Measurements from ENCODE around the gene TGFBR3.
A peak's percentile ranks its signal among the peaks of the same experiment; 100 is the strongest.

TGFBR3 gene

GRCh38 chr1:91752324-91752723 is 133.6 kb downstream of the TGFBR3 start:
- TF ChIP-seq CTCF (conservative IDR thresholded peaks at IDR 0.05; ENCODE audit: control insufficient read depth, insufficient read depth, low read depth, low read length), result no peak
- H3K4me3 ChIP-seq (ENCODE audit: control insufficient read depth, low read depth, low read length), result no peak overlapping the region
- no peak for DNase-seq (ENCODE audit: low read depth)

DNA sequence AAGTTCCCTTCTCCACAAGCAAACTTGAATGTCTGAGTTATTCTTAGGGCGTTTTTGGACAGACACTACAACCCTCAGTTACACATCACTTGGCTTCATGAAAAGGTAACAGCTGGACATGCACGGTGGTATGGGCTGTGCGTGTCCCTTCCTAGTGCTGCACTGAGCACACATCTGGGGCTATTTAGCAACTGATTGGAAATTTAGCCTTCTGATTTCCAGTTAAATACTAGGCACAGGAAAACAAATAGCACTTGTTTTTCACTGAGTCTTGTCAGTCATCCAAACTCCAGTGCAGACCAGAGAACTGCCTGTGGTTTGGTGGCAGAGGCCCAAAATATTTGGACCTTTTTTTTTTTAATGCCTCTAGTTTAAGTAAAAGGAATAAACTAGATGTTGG is 134.7 kb downstream of the TGFBR3 start:
- no peak for TF ChIP-seq CTCF (conservative IDR thresholded peaks at IDR 0.05; ENCODE audit: control insufficient read depth, insufficient read depth, low read depth, low read length)
- H3K4me3 ChIP-seq (ENCODE audit: control insufficient read depth, low read depth, low read length), result no peak overlapping the region
- peak; percentile 91 for DNase-seq (ENCODE audit: low read depth)

- TF ChIP-seq CTCF (conservative IDR thresholded peaks at IDR 0.05; ENCODE audit: control insufficient read depth, insufficient read depth, low read depth, low read length), result no peak
- no peak overlapping the region for H3K4me3 ChIP-seq (ENCODE audit: control insufficient read depth, low read depth, low read length)
- DNase-seq (ENCODE audit: low read depth), result peak; percentile 89
These were observed 135.5 kb downstream of the TGFBR3 start for GRCh38 chr1:91750398-91750996.

- H3K4me3 ChIP-seq (ENCODE audit: control insufficient read depth, low read depth, low read length), result no peak overlapping the region
- DNase-seq (ENCODE audit: low read depth), result no peak
- no peak for TF ChIP-seq CTCF (conservative IDR thresholded peaks at IDR 0.05; ENCODE audit: control insufficient read depth, insufficient read depth, low read depth, low read length)
These were observed 136.1 kb downstream of the TGFBR3 start for GRCh38 chr1:91749788-91750231.

- no peak overlapping the region for H3K4me3 ChIP-seq (ENCODE audit: control insufficient read depth, low read depth, low read length)
- no peak for DNase-seq (ENCODE audit: low read depth)
- TF ChIP-seq CTCF (conservative IDR thresholded peaks at IDR 0.05; ENCODE audit: control insufficient read depth, insufficient read depth, low read depth, low read length), result no peak
These were observed 138.3 kb downstream of the TGFBR3 start for GRCh38 chr1:91747666-91748065.

DNA sequence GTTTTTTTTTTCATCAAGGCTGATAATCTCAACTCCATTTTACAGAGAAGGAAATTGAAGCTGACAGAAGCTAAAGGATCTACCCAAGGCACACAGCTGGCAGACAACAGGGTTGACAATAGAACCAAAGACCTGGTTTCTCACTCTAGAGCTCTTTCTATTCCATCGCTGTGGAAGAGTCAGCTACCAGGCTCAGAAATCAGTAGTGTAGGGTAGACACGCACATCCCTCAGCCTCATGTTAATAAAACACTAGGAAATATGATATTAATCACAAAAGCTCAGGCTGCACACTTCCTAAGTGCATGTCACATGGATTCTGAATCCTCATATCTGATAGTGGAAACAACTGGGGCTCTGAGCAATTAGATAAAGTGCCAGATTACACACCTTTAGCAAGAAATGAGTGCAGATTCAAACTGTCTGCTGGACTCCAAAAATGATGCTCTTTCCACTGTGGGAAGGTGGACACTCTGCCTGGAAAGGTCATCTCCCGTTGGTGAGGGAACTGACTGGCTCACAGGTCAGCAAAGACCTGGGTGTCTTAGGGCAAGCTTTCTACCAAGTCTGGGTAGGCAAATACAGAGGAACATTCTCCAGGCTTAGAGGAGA is 139.1 kb downstream of the TGFBR3 start:
- no peak for TF ChIP-seq CTCF (conservative IDR thresholded peaks at IDR 0.05; ENCODE audit: control insufficient read depth, insufficient read depth, low read depth, low read length)

More for the DNA sequence above, 139.1 kb downstream of the TGFBR3 start:
- no peak overlapping the region for H3K4me3 ChIP-seq (ENCODE audit: control insufficient read depth, low read depth, low read length)
- DNase-seq (ENCODE audit: low read depth), result no peak
